ENCODE results near the gene SRSF9.

DNA sequence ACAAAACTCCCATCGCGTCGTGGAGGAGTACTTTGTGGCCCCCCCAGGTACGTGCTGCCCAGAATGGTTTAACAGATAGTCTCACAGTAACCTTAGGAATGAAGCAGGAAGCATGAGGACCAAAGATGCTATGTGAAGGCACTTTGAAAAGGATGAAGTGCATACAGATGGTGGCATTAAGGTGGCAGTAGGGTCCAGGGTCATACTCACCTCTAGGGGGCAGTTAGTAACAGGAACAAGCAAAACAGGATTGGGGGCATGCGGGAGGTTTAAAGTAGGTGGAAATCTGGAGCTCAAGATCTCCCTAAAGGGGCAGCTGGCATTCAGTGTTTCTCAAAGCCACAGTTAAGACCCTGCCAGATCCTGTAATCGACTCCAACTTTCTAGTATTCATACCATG lies 12.4 kb downstream of the SRSF9 start:
- no peak for TF ChIP-seq POLR2A (IDR thresholded peaks at IDR 0.05)
- TF ChIP-seq, protein P1, sequence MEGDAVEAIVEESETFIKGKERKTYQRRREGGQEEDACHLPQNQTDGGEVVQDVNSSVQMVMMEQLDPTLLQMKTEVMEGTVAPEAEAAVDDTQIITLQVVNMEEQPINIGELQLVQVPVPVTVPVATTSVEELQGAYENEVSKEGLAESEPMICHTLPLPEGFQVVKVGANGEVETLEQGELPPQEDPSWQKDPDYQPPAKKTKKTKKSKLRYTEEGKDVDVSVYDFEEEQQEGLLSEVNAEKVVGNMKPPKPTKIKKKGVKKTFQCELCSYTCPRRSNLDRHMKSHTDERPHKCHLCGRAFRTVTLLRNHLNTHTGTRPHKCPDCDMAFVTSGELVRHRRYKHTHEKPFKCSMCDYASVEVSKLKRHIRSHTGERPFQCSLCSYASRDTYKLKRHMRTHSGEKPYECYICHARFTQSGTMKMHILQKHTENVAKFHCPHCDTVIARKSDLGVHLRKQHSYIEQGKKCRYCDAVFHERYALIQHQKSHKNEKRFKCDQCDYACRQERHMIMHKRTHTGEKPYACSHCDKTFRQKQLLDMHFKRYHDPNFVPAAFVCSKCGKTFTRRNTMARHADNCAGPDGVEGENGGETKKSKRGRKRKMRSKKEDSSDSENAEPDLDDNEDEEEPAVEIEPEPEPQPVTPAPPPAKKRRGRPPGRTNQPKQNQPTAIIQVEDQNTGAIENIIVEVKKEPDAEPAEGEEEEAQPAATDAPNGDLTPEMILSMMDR (IDR thresholded peaks at IDR 0.05), result no peak
